GM12874 (cell line): ENCODE results near the gene TRIML1.

ENCODE experiments used
- CTCF ChIP-seq: IDR thresholded peaks from 2 replicates; pipeline ENCODE4 v1.5.1; 2011; ENCODE audit warnings: low read depth, mild to moderate bottlenecking, control low read depth, low read length, moderate library complexity; ENCODE audit not compliant: insufficient read depth

Gene TRIML1

GRCh38 chr4:188196134-188196735 is 57.0 kb downstream of the TRIML1 start:
- TF ChIP-seq CTCF, result no peak
